Retinal pigment epithelial cell (primary cell): ENCODE data around the gene AGAP3.

Experiments
- DNase-seq: peaks from one replicate; pipeline ENCODE4 v3.0.0-alpha.2; 2010; ENCODE audit warnings: low read depth
- H3K4me3 ChIP-seq: 2 replicates; pipeline ENCODE4 v1.5.1; 2011; ENCODE audit warnings: mild to moderate bottlenecking, low read length, control low read depth, moderate library complexity
- CTCF ChIP-seq: conservative IDR thresholded peaks from 2 replicates; pipeline ENCODE4 v1.5.1; 2011; ENCODE audit warnings: low read depth, low read length, control low read depth, inconsistent platforms

AGAP3 gene

GRCh38 chr7:151099486-151100211, 13.4 kb downstream of the AGAP3 start:
- no peak for TF ChIP-seq CTCF
- no peak for DNase-seq
- H3K4me3 ChIP-seq, result no peak overlapping the region

- DNase-seq, result no peak
- TF ChIP-seq CTCF, result no peak
- no peak overlapping the region for H3K4me3 ChIP-seq
These were observed 14.6 kb downstream of the AGAP3 start for GRCh38 chr7:151100921-151101320.

GRCh38 chr7:151101621-151102396, 15.5 kb downstream of the AGAP3 start:
- H3K4me3 ChIP-seq, result no peak overlapping the region
- TF ChIP-seq CTCF, result no peak
- no peak for DNase-seq

GRCh38 chr7:151102991-151103390, 16.7 kb downstream of the AGAP3 start:
- DNase-seq, result no peak
- TF ChIP-seq CTCF, result no peak
- no peak overlapping the region for H3K4me3 ChIP-seq

- DNase-seq, result no peak
- TF ChIP-seq CTCF, result no peak
- H3K4me3 ChIP-seq, result no peak overlapping the region
These were observed 17.7 kb downstream of the AGAP3 start for GRCh38 chr7:151103973-151104372.

- H3K4me3 ChIP-seq, result no peak overlapping the region
- no peak for DNase-seq
- no peak for TF ChIP-seq CTCF
These were observed 18.3 kb downstream of the AGAP3 start for GRCh38 chr7:151104411-151105235.
